Measurements from ENCODE around the gene C10orf53. TPM values are rescaled to one million over a fixed set of nuclear protein-coding genes. Genes with fewer than 3 reads are reported as not detected.
A peak's percentile ranks its signal among the peaks of the same experiment; 100 is the strongest.

C10orf53 gene
- total RNA-seq, 1 donor, result not detected

DNA sequence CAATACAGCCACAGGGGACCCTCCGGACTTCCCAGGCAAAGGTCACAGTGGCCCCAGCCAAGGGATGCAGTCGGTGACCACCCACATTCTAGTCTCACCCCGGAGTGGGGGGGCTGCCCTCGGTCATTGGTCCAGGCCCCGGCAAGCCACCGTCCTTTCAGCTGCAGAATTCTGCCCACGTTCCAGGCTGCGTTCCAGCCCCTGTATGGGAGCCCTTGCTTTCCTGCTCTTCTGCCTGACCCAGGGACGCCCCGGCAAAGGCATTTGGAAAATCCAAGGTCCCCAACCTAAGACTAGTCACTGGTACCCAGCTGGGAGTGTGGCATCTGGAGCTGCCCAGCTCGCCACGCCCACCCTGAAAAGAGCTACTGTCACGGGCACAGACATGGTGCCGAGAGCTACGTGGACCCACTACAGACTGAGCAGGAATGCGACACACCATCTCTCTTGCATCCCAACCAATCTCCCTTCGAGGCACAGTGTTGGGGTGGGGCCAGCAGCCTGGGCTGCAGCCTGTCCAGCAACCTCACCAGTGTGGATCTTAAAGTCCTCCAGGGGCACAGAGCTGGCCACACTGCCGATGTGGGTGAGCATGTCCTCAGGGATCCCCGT lies 64.1 kb downstream of the C10orf53 start:
- H3K27ac ChIP-seq (ENCODE audit: low read depth, low read length), result no peak overlapping the region
- no peaks in the 10 kb centered on the region for H3K79me2 ChIP-seq (ENCODE audit: insufficient read depth, low read length)
- no peaks in the 10 kb centered on the region for H3K36me3 ChIP-seq (ENCODE audit: insufficient read depth, low read length)
- no peak overlapping the region for H3K4me3 ChIP-seq (ENCODE audit: insufficient read depth, low read length)
- no peaks in the 10 kb centered on the region for H3K9me3 ChIP-seq (ENCODE audit: low read depth, low read length)
- H2AFZ ChIP-seq (ENCODE audit: low read length), result no peak overlapping the region
- no peaks in the 10 kb centered on the region for H3K4me1 ChIP-seq (ENCODE audit: insufficient read depth, low read length)
- no peaks in the 10 kb centered on the region for H4K20me1 ChIP-seq (ENCODE audit: insufficient read depth, low read length)
- TF ChIP-seq, protein P1, sequence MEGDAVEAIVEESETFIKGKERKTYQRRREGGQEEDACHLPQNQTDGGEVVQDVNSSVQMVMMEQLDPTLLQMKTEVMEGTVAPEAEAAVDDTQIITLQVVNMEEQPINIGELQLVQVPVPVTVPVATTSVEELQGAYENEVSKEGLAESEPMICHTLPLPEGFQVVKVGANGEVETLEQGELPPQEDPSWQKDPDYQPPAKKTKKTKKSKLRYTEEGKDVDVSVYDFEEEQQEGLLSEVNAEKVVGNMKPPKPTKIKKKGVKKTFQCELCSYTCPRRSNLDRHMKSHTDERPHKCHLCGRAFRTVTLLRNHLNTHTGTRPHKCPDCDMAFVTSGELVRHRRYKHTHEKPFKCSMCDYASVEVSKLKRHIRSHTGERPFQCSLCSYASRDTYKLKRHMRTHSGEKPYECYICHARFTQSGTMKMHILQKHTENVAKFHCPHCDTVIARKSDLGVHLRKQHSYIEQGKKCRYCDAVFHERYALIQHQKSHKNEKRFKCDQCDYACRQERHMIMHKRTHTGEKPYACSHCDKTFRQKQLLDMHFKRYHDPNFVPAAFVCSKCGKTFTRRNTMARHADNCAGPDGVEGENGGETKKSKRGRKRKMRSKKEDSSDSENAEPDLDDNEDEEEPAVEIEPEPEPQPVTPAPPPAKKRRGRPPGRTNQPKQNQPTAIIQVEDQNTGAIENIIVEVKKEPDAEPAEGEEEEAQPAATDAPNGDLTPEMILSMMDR (IDR thresholded peaks at IDR 0.05; ENCODE audit: extremely low read depth, low read depth, low read length), result no peak
- H3K4me2 ChIP-seq (ENCODE audit: insufficient read depth, low read length), result no peak overlapping the region
- DNase-seq (ENCODE audit: insufficient read length, low spot score, missing footprints), result no peak
- H3K27me3 ChIP-seq (ENCODE audit: insufficient read depth, low read length), result no peaks in the 10 kb centered on the region

- no peaks in the 10 kb centered on the region for H3K27me3 ChIP-seq (ENCODE audit: insufficient read depth, low read length)
- H3K4me1 ChIP-seq (ENCODE audit: insufficient read depth, low read length), result no peaks in the 10 kb centered on the region
- H2AFZ ChIP-seq (ENCODE audit: low read length), result no peak overlapping the region
- TF ChIP-seq, protein P1 (IDR thresholded peaks at IDR 0.05; ENCODE audit: extremely low read depth, low read depth, low read length), result no peak
- H3K4me3 ChIP-seq (ENCODE audit: insufficient read depth, low read length), result no peak overlapping the region
- no peak overlapping the region for H3K4me2 ChIP-seq (ENCODE audit: insufficient read depth, low read length)
- H3K36me3 ChIP-seq (ENCODE audit: insufficient read depth, low read length), result no peaks in the 10 kb centered on the region
- DNase-seq (ENCODE audit: insufficient read length, low spot score, missing footprints), result peak; percentile 44
- H4K20me1 ChIP-seq (ENCODE audit: insufficient read depth, low read length), result no peaks in the 10 kb centered on the region
- no peaks in the 10 kb centered on the region for H3K9me3 ChIP-seq (ENCODE audit: low read depth, low read length)
- no peak overlapping the region for H3K27ac ChIP-seq (ENCODE audit: low read depth, low read length)
- no peaks in the 10 kb centered on the region for H3K79me2 ChIP-seq (ENCODE audit: insufficient read depth, low read length)
These were observed 64.7 kb downstream of the C10orf53 start for GRCh38 chr10:49744091-49744685.

DNA sequence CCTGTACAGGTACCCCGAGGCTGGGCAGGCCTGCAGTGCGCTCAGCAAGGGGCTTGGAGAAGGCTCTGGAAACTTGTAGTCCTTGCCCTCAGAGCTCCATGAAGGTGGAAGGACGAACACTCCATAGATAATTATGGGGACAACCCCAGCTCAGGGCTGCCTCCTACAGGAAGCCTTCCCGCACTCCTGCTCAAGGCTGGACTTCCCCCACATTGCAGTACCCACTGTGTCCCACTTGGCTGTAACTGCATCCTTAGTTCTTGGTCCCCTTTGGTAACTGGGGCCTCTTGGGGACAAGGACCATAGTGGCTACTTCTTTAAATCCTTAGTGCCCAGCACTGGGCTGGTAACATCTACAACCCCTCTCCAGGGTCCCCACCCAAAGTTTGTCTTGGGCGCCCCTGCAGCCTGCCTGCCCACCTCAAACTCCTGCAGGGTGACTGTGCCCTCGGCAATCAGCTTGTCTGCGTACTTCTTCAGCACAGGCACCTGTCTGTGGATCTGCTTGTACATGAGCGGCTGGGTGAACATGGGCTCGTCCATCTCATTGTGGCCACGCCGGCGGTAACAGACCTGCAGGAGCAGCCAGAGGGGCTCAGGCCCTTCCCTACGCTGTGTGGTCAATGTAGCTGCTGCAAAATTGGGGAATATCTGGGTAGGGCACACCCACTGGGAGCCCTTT lies 65.6 kb downstream of the C10orf53 start:
- Histone ChIP-seq H3K27ac (ENCODE audit: low read depth, low read length) (no peak overlapping the region), H3K4me2 (ENCODE audit: insufficient read depth, low read length) (no peak overlapping the region), H3K79me2 (ENCODE audit: insufficient read depth, low read length) (no peaks in the 10 kb centered on the region), H3K27me3 (ENCODE audit: insufficient read depth, low read length) (no peaks in the 10 kb centered on the region), H3K4me3 (ENCODE audit: insufficient read depth, low read length) (no peak overlapping the region), H3K4me1 (ENCODE audit: insufficient read depth, low read length) (no peaks in the 10 kb centered on the region), H2AFZ (ENCODE audit: low read length) (no peak overlapping the region), H3K9me3 (ENCODE audit: low read depth, low read length) (no peaks in the 10 kb centered on the region), H3K36me3 (ENCODE audit: insufficient read depth, low read length) (no peaks in the 10 kb centered on the region), H4K20me1 (ENCODE audit: insufficient read depth, low read length) (no peaks in the 10 kb centered on the region)
- TF ChIP-seq, protein P1 (IDR thresholded peaks at IDR 0.05; ENCODE audit: extremely low read depth, low read depth, low read length), result no peak
- DNase-seq (ENCODE audit: insufficient read length, low spot score, missing footprints), result peak; percentile 72

- TF ChIP-seq, protein P1 (IDR thresholded peaks at IDR 0.05; ENCODE audit: extremely low read depth, low read depth, low read length), result no peak
These were observed 66.3 kb downstream of the C10orf53 start for GRCh38 chr10:49745756-49746155.

More at GRCh38 chr10:49745756-49746155, 66.3 kb downstream of the C10orf53 start:
- Histone ChIP-seq H3K27me3 (ENCODE audit: insufficient read depth, low read length) (no peaks in the 10 kb centered on the region), H4K20me1 (ENCODE audit: insufficient read depth, low read length) (no peaks in the 10 kb centered on the region), H3K4me3 (ENCODE audit: insufficient read depth, low read length) (no peak overlapping the region), H3K4me1 (ENCODE audit: insufficient read depth, low read length) (no peaks in the 10 kb centered on the region), H3K36me3 (ENCODE audit: insufficient read depth, low read length) (no peaks in the 10 kb centered on the region), H2AFZ (ENCODE audit: low read length) (no peak overlapping the region), H3K27ac (ENCODE audit: low read depth, low read length) (no peak overlapping the region), H3K4me2 (ENCODE audit: insufficient read depth, low read length) (no peak overlapping the region), H3K9me3 (ENCODE audit: low read depth, low read length) (no peaks in the 10 kb centered on the region), H3K79me2 (ENCODE audit: insufficient read depth, low read length) (no peaks in the 10 kb centered on the region)
- no peak for DNase-seq (ENCODE audit: insufficient read length, low spot score, missing footprints)
